GM23248 (cell line): Measurements from ENCODE around the gene DOCK10. TPM values are rescaled to one million over a fixed set of nuclear protein-coding genes. Genes with fewer than 3 reads are reported as not detected.

Source experiments
- DNase-seq: peaks from one replicate; pipeline ENCODE4 v3.0.0-alpha.2; 2015
- H2AFZ ChIP-seq: fragments of 200-600 bp; sonication (generic); 2 replicates; pipeline ENCODE4 v1.6.1; 2016; ENCODE audit warnings: antibody characterized with exemption
- H3F3A ChIP-seq: fragments of 200-600 bp; sonication (generic); 2 replicates; pipeline ENCODE4 v1.6.1; 2016; ENCODE audit warnings: mild to moderate bottlenecking, antibody characterized with exemption, mixed run types; ENCODE audit not compliant: insufficient read depth
- H3K27ac ChIP-seq: fragments of 200-600 bp; sonication (generic); 2 replicates; pipeline ENCODE4 v1.5.1; 2016; ENCODE audit warnings: mild to moderate bottlenecking
- H3K27me3 ChIP-seq: fragments of 200-600 bp; sonication (generic); replicated peaks from 2 replicates; pipeline ENCODE4 v1.6.1; 2016; ENCODE audit warnings: mild to moderate bottlenecking; ENCODE audit not compliant: insufficient read depth
- H3K36me3 ChIP-seq: fragments of 200-600 bp; sonication (generic); 2 replicates; pipeline ENCODE4 v1.6.1; 2016; ENCODE audit warnings: low read depth, mild to moderate bottlenecking
- H3K4me1 ChIP-seq: fragments of 200-600 bp; sonication (generic); 2 replicates; pipeline ENCODE4 v1.6.1; 2016; ENCODE audit warnings: mild to moderate bottlenecking; ENCODE audit not compliant: insufficient read depth
- H3K4me2 ChIP-seq: fragments of 200-600 bp; sonication (generic); one replicate; pipeline ENCODE4 v1.6.1; 2016; ENCODE audit warnings: mild to moderate bottlenecking; ENCODE audit not compliant: unreplicated experiment
- H3K4me3 ChIP-seq: fragments of 200-600 bp; sonication (generic); 2 replicates; pipeline ENCODE4 v1.5.1; 2016; ENCODE audit warnings: mild to moderate bottlenecking
- H3K79me2 ChIP-seq: fragments of 200-600 bp; sonication (generic); 2 replicates; pipeline ENCODE4 v1.6.1; 2016; ENCODE audit warnings: mild to moderate bottlenecking; ENCODE audit not compliant: insufficient read depth
- H3K9ac ChIP-seq: fragments of 200-600 bp; sonication (generic); 2 replicates; pipeline ENCODE4 v1.6.1; 2016; ENCODE audit warnings: mild to moderate bottlenecking
- H3K9me2 ChIP-seq: fragments of 200-600 bp; sonication (generic); 2 replicates; pipeline ENCODE4 v1.6.1; 2016; ENCODE audit warnings: mixed run types, mild to moderate bottlenecking, moderate library complexity; ENCODE audit not compliant: insufficient read depth
- H3K9me3 ChIP-seq: fragments of 200-600 bp; sonication (generic); one replicate; pipeline ENCODE4 v1.6.1; 2017; ENCODE audit warnings: low read depth
- H4K20me1 ChIP-seq: fragments of 200-600 bp; sonication (generic); 2 replicates; pipeline ENCODE4 v1.6.0; 2016; ENCODE audit not compliant: insufficient read depth
- EZH2 ChIP-seq: fragments of 200-600 bp; sonication (generic); IDR thresholded peaks from 2 replicates; pipeline ENCODE4 v1.6.1; 2018; ENCODE audit warnings: antibody characterized with exemption, mild to moderate bottlenecking; ENCODE audit not compliant: insufficient read depth, poor library complexity, severe bottlenecking
- EZH2phosphoT487 ChIP-seq: fragments of 200-600 bp; sonication (generic); IDR thresholded peaks from 2 replicates; pipeline ENCODE4 v1.6.1; 2018; ENCODE audit warnings: antibody characterized with exemption, moderate library complexity, mild to moderate bottlenecking, low read depth; ENCODE audit not compliant: insufficient read depth
- WGBS, 2 experiments: methylation state at CpG; one replicate each; pipeline ENCODE4 v1.1.6; 2015 to 2017; ENCODE audit warnings: low lambda C conversion rate in 2 of 2, low coverage in 1 of 2; ENCODE audit errors: missing lambda C conversion rate in 2 of 2; 5-methylcytosine and 5-hydroxymethylcytosine counted together
- in situ Hi-C: fragments of 300-500 bp; cut with MboI; formaldehyde crosslinking; loops from 2 replicates; pipeline ENCODE4 v1.15.0; 2020
- polyA plus RNA-seq: library from polyadenylated mRNA; unstranded; fragments of >200 nt; fragmentation: Nextera tagmentation; extraction: Ambion mirVana; gene quantifications from 2 replicates; pipeline ENCODE4 v1.2.1, GENCODE V29; 2016
- total RNA-seq: library from RNA; depleted of rRNA; stranded (reverse); fragments of >200 nt; shearing (Covaris generic); gene quantifications from 2 replicates; pipeline ENCODE4 v1.2.3, GENCODE V29; 2014

The DOCK10 gene
- total and polyA plus RNA-seq, 2 experiments from 2014 or later, result 8.5 to 19.2 TPM

DNA sequence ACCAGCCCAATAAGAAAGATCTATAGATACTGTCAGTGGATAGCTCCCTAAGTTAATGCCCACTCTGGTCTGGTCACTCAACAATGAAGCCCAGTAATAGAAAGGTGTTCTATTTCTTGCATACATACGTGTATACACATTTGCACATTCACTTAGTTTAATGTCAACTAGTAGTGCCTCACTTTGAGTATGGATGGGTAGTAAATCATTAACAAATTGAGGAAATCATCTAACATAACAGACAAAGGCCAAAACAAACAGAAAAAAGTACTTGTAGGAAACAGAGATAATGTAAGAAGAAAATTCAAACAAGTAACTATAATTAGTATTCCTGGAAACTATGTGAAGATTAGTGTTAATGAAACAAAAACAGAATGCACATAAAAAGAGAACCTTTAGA is 312.8 kb downstream of the DOCK10 start:
- H3K4me1 ChIP-seq, result no peaks in the 10 kb centered on the region
- WGBS, 2 experiments, result 30 to 36% methylated on average over 1 of the region's 1 CpG
- no peak for DNase-seq
- no peak overlapping the region for H2AFZ ChIP-seq
- H3K4me3 ChIP-seq, result no peak overlapping the region
- no peaks in the 10 kb centered on the region for H4K20me1 ChIP-seq
- no peaks in the 10 kb centered on the region for H3K27me3 ChIP-seq
- no peaks in the 10 kb centered on the region for H3K36me3 ChIP-seq
- H3F3A ChIP-seq, result no peaks in the 10 kb centered on the region
- in situ Hi-C loops, result no loop called here
- no peak overlapping the region for H3K4me2 ChIP-seq
- no peaks in the 10 kb centered on the region for H3K9me3 ChIP-seq
- TF ChIP-seq EZH2phosphoT487 (no peak), EZH2 (no peak)
- H3K79me2 ChIP-seq, result no peaks in the 10 kb centered on the region
- no peaks in the 10 kb centered on the region for H3K9me2 ChIP-seq
- H3K9ac ChIP-seq, result no peak overlapping the region
- H3K27ac ChIP-seq, result no peak overlapping the region

DNA sequence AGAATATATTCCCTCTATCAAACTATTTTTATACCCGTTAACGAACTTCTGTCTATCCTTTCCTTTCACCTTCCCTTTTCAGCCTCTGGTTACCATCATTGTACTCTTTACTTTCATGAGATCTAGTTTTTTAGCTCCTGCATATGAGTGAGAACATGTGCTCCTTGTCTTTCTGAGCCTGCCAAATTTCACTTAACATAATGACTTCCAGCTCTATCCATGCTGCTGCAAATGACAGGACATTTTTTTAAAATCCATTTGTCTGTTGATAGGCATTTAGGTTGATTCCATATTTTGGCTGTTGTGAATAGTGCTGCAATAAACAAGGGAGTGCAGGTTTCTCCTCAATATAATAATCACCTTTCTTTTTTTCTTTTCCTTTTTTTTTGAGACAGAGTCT is 317.9 kb downstream of the DOCK10 start:
- no peak overlapping the region for H3K4me2 ChIP-seq
- H2AFZ ChIP-seq, result no peak overlapping the region
- no peaks in the 10 kb centered on the region for H4K20me1 ChIP-seq
- peaks cover 19% of the 10 kb centered on the region for H3K4me1 ChIP-seq
- no peaks in the 10 kb centered on the region for H3K9me3 ChIP-seq
- no peaks in the 10 kb centered on the region for H3K27me3 ChIP-seq
- no peaks in the 10 kb centered on the region for H3K79me2 ChIP-seq
- H3F3A ChIP-seq, result peaks cover 19% of the 10 kb centered on the region
- DNase-seq, result no peak
- H3K9ac ChIP-seq, result no peak overlapping the region
- no peak overlapping the region for H3K4me3 ChIP-seq
- H3K9me2 ChIP-seq, result no peaks in the 10 kb centered on the region
- in situ Hi-C loops, result no loop called here
- no peak overlapping the region for H3K27ac ChIP-seq
- WGBS, 2 experiments, result 22 to 29% methylated on average over 2 of the region's 2 CpGs
- TF ChIP-seq EZH2 (no peak), EZH2phosphoT487 (no peak)
- no peaks in the 10 kb centered on the region for H3K36me3 ChIP-seq

DNA sequence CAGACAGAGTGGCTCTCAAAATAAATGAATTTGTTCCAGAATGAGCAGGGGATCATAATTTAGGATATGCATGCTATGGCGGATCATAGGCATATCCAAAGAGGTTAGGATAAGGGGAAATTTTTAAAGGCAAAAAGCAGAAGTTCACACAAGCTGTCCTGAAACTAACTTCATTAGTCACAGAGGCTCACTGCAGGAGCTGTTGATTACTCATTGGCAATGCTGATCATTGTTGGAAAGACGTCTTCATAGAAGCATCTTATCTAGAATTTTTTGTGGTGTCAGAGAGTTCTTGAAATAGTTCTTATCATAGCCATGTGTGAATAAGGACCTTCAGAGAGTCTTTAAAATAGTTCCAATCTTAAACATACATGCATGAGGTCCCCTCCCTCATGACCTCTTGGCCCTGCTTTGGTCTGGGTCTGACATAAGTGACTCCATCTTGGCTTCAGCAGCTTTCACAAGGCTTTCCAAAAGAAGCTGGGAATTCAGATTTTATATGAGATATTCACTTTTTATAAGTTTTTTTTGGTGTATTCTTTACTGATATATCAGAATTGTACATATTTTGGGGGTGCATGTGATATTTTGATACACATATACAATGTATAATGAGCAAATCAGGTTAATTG is 318.6 kb downstream of the DOCK10 start:
- Histone ChIP-seq H3K4me3 (no peak overlapping the region), H3K4me1 (peaks cover 19% of the 10 kb centered on the region), H3K79me2 (no peaks in the 10 kb centered on the region), H3K27ac (peak overlapping the region; percentile 28), H3K36me3 (no peaks in the 10 kb centered on the region), H4K20me1 (no peaks in the 10 kb centered on the region), H3K9me3 (no peaks in the 10 kb centered on the region), H3K9me2 (no peaks in the 10 kb centered on the region), H3K4me2 (peak overlapping the region; percentile 13), H3K9ac (no peak overlapping the region), H2AFZ (no peak overlapping the region), H3K27me3 (no peaks in the 10 kb centered on the region), H3F3A (peaks cover 19% of the 10 kb centered on the region)
- TF ChIP-seq EZH2 (no peak), EZH2phosphoT487 (no peak)
- DNase-seq, result peak; percentile 77
- WGBS, 2 experiments, result 38 to 43% methylated on average over 2 of the region's 2 CpGs
- in situ Hi-C loops, result no loop called here

DNA sequence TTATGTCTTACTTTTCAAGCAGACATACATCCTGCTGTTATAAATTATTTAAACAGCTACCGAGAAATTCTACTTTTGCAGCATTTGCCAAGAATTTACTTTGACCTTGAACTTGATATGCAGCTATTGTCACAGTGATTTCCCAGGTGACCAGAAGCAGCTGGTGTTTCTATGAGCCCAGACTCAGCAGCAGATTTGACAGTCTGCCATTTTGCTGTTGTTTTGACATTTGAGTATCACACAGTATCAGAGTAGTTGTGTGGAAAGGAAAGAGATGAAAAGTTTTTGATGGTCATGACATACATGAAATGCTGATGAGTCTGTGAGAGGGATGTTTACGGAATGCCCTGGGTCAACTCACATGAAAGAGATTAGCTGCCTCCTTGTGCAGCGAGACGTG is 319.5 kb downstream of the DOCK10 start:
- no peak overlapping the region for H3K4me3 ChIP-seq
- no peaks in the 10 kb centered on the region for H3K9me2 ChIP-seq
- peaks cover 19% of the 10 kb centered on the region for H3F3A ChIP-seq
- no peak for DNase-seq
- H2AFZ ChIP-seq, result no peak overlapping the region
- no peaks in the 10 kb centered on the region for H4K20me1 ChIP-seq
- H3K27ac ChIP-seq, result peak overlapping the region; percentile 28; the same call in 1 of the 2 replicates
- TF ChIP-seq EZH2 (no peak), EZH2phosphoT487 (no peak)
- no peak overlapping the region for H3K9ac ChIP-seq
- H3K36me3 ChIP-seq, result no peaks in the 10 kb centered on the region
- no peaks in the 10 kb centered on the region for H3K9me3 ChIP-seq
- in situ Hi-C loops, result no loop called here
- no peaks in the 10 kb centered on the region for H3K27me3 ChIP-seq
- 78 to 85% methylated on average over 4 of the region's 4 CpGs for WGBS, 2 experiments
- H3K4me1 ChIP-seq, result peaks cover 19% of the 10 kb centered on the region
- H3K4me2 ChIP-seq, result no peak overlapping the region
- no peaks in the 10 kb centered on the region for H3K79me2 ChIP-seq

DNA sequence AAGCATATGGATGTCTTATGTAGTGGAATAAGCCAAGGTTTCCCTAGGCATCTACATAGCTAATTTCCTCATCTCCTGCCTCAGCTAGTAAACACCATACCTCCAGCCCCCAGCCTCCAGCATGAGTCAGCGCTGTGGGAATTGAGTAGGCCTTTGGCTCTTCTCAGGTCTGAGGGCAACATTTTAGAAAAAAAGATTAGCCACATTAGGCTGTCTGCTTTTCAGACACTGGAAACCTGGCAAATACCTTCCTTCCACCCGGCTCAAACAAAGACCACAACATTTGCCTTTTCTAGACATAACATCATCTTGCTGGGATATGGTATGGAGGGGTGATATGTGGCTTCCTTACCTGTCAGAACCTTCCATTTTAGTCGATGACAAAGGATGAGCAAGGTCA is 320.0 kb downstream of the DOCK10 start:
- Histone ChIP-seq H3K27me3 (no peaks in the 10 kb centered on the region), H2AFZ (no peak overlapping the region), H3K9me2 (no peaks in the 10 kb centered on the region), H3K79me2 (no peaks in the 10 kb centered on the region), H3K36me3 (no peaks in the 10 kb centered on the region), H3K9ac (no peak overlapping the region), H3K4me3 (no peak overlapping the region), H3F3A (peaks cover 19% of the 10 kb centered on the region), H3K27ac (no peak overlapping the region), H4K20me1 (no peaks in the 10 kb centered on the region), H3K4me2 (no peak overlapping the region), H3K4me1 (peaks cover 19% of the 10 kb centered on the region), H3K9me3 (no peaks in the 10 kb centered on the region)
- whole genome bisulfite sequencing, 2 experiments, result 56 to 62% methylated on average over 3 of the region's 3 CpGs
- in situ Hi-C loops, result no loop called here
- peak; percentile 71 for DNase-seq
- TF ChIP-seq EZH2 (no peak), EZH2phosphoT487 (no peak)
